ENCODE measurements around the gene TNIP1.
A peak's percentile ranks its signal among the peaks of the same experiment; 100 is the strongest.

Gene TNIP1

GRCh38 chr5:151060742-151061141 is 20.1 kb downstream of the TNIP1 start:
- H3K36me3 Mint-ChIP-seq (ENCODE audit: low read depth) = peaks cover 93% of the 10 kb centered on the region
- peak overlapping the region; percentile 41 for H3K27ac Mint-ChIP-seq
- intact Hi-C loops (cut with micrococcal nuclease) = no loop called here
- H3K27me3 Mint-ChIP-seq = no peaks in the 10 kb centered on the region
- no peak overlapping the region for H3K4me3 Mint-ChIP-seq
- peaks cover 89% of the 10 kb centered on the region for H3K4me1 Mint-ChIP-seq (ENCODE audit: low read depth)
- H3K9me3 Mint-ChIP-seq = no peaks in the 10 kb centered on the region

GRCh38 chr5:151058891-151059489 is 21.8 kb downstream of the TNIP1 start:
- intact Hi-C loops (cut with micrococcal nuclease) = loop anchor here (5.0 kb wide), 1 partner anchor 38 kb away; no protein-coding TSS in a partner anchor
- H3K4me1 Mint-ChIP-seq (ENCODE audit: low read depth) = peaks cover 90% of the 10 kb centered on the region
- peak overlapping the region; percentile 35 for H3K4me3 Mint-ChIP-seq
- H3K9me3 Mint-ChIP-seq = no peaks in the 10 kb centered on the region
- H3K27ac Mint-ChIP-seq = peak overlapping the region; percentile 76
- H3K27me3 Mint-ChIP-seq = no peaks in the 10 kb centered on the region
- H3K36me3 Mint-ChIP-seq (ENCODE audit: low read depth) = peaks cover 98% of the 10 kb centered on the region

GRCh38 chr5:151058301-151058700 is 22.5 kb downstream of the TNIP1 start:
- Mint-ChIP-seq H3K36me3 (ENCODE audit: low read depth) (peaks cover 99% of the 10 kb centered on the region), H3K27ac (peak overlapping the region; percentile 76), H3K4me3 (no peak overlapping the region), H3K9me3 (no peaks in the 10 kb centered on the region), H3K4me1 (ENCODE audit: low read depth) (peaks cover 90% of the 10 kb centered on the region), H3K27me3 (no peaks in the 10 kb centered on the region)
- intact Hi-C loops (cut with micrococcal nuclease) = loop anchor here (5.0 kb wide), 1 partner anchor 39 kb away; no protein-coding TSS in a partner anchor

- peaks cover 93% of the 10 kb centered on the region for H3K4me1 Mint-ChIP-seq (ENCODE audit: low read depth)
- peaks cover 99% of the 10 kb centered on the region for H3K36me3 Mint-ChIP-seq (ENCODE audit: low read depth)
- no peaks in the 10 kb centered on the region for H3K9me3 Mint-ChIP-seq
- intact Hi-C loops (cut with micrococcal nuclease) = loop anchor here (2.0 to 5.0 kb wide), 2 partner anchors 16 to 41 kb away; no protein-coding TSS in a partner anchor
- H3K27ac Mint-ChIP-seq = peak overlapping the region; percentile 62
- no peaks in the 10 kb centered on the region for H3K27me3 Mint-ChIP-seq
- H3K4me3 Mint-ChIP-seq = no peak overlapping the region
These were observed 24.2 kb downstream of the TNIP1 start for GRCh38 chr5:151056379-151057325.

- Mint-ChIP-seq H3K4me3 (no peak overlapping the region), H3K9me3 (no peaks in the 10 kb centered on the region), H3K27ac (no peak overlapping the region), H3K36me3 (ENCODE audit: low read depth) (peaks cover 99% of the 10 kb centered on the region), H3K4me1 (ENCODE audit: low read depth) (peaks cover 85% of the 10 kb centered on the region), H3K27me3 (no peaks in the 10 kb centered on the region)
- intact Hi-C loops (cut with micrococcal nuclease) = loop anchor here (5.0 kb wide), 1 partner anchor 42 kb away; no protein-coding TSS in a partner anchor
These were observed 25.5 kb downstream of the TNIP1 start for GRCh38 chr5:151055336-151055735.

GRCh38 chr5:151054709-151055108 is 26.1 kb downstream of the TNIP1 start:
- Mint-ChIP-seq H3K36me3 (ENCODE audit: low read depth) (peaks cover 99% of the 10 kb centered on the region), H3K27me3 (no peaks in the 10 kb centered on the region), H3K9me3 (no peaks in the 10 kb centered on the region), H3K4me3 (no peak overlapping the region), H3K27ac (no peak overlapping the region), H3K4me1 (ENCODE audit: low read depth) (peaks cover 78% of the 10 kb centered on the region)
- intact Hi-C loops (cut with micrococcal nuclease) = loop anchor here (5.0 kb wide), 1 partner anchor 43 kb away; no protein-coding TSS in a partner anchor

GRCh38 chr5:151053796-151054462 is 26.9 kb downstream of the TNIP1 start:
- Mint-ChIP-seq H3K4me3 (no peak overlapping the region), H3K27me3 (no peaks in the 10 kb centered on the region), H3K9me3 (no peaks in the 10 kb centered on the region), H3K4me1 (ENCODE audit: low read depth) (peaks cover 71% of the 10 kb centered on the region), H3K36me3 (ENCODE audit: low read depth) (peaks cover 99% of the 10 kb centered on the region), H3K27ac (no peak overlapping the region)
- intact Hi-C loops (cut with micrococcal nuclease) = loop anchor here (2.0 kb wide), 1 partner anchor 111 kb away; no protein-coding TSS in a partner anchor

- no peaks in the 10 kb centered on the region for H3K27me3 Mint-ChIP-seq
- H3K4me1 Mint-ChIP-seq (ENCODE audit: low read depth) = peaks cover 62% of the 10 kb centered on the region
- peaks cover 99% of the 10 kb centered on the region for H3K36me3 Mint-ChIP-seq (ENCODE audit: low read depth)
- intact Hi-C loops (cut with micrococcal nuclease) = loop anchor here (2.0 kb wide), 1 partner anchor 112 kb away; no protein-coding TSS in a partner anchor
- no peaks in the 10 kb centered on the region for H3K9me3 Mint-ChIP-seq
- no peak overlapping the region for H3K4me3 Mint-ChIP-seq
- peak overlapping the region; percentile 56 for H3K27ac Mint-ChIP-seq
These were observed 28.0 kb downstream of the TNIP1 start for GRCh38 chr5:151052836-151053235.

GRCh38 chr5:151051931-151052608 is 28.8 kb downstream of the TNIP1 start:
- Mint-ChIP-seq H3K36me3 (ENCODE audit: low read depth) (peaks cover 100% of the 10 kb centered on the region), H3K4me3 (no peak overlapping the region), H3K4me1 (ENCODE audit: low read depth) (peaks cover 58% of the 10 kb centered on the region), H3K9me3 (no peaks in the 10 kb centered on the region), H3K27me3 (no peaks in the 10 kb centered on the region), H3K27ac (peak overlapping the region; percentile 56)
- intact Hi-C loops (cut with micrococcal nuclease) = loop anchor here (1.0 to 2.0 kb wide), 2 partner anchors 63 to 113 kb away; no protein-coding TSS in a partner anchor

GRCh38 chr5:151051066-151051930 is 29.5 kb downstream of the TNIP1 start:
- Mint-ChIP-seq H3K27me3 (no peaks in the 10 kb centered on the region), H3K9me3 (no peaks in the 10 kb centered on the region), H3K36me3 (ENCODE audit: low read depth) (peaks cover 100% of the 10 kb centered on the region), H3K4me1 (ENCODE audit: low read depth) (peaks cover 50% of the 10 kb centered on the region), H3K27ac (peak overlapping the region; percentile 56), H3K4me3 (no peak overlapping the region)
- intact Hi-C loops (cut with micrococcal nuclease) = loop anchor here (1.0 kb wide), 1 partner anchor 64 kb away; no protein-coding TSS in a partner anchor

- Mint-ChIP-seq H3K4me1 (ENCODE audit: low read depth) (peaks cover 22% of the 10 kb centered on the region), H3K4me3 (no peak overlapping the region), H3K9me3 (no peaks in the 10 kb centered on the region), H3K27me3 (no peaks in the 10 kb centered on the region), H3K27ac (no peak overlapping the region), H3K36me3 (ENCODE audit: low read depth) (peaks cover 100% of the 10 kb centered on the region)
- intact Hi-C loops (cut with micrococcal nuclease) = no loop called here
These were observed 32.3 kb downstream of the TNIP1 start for GRCh38 chr5:151048526-151048925.

GRCh38 chr5:151047814-151048425 is 32.9 kb downstream of the TNIP1 start:
- H3K4me1 Mint-ChIP-seq (ENCODE audit: low read depth) = peaks cover 16% of the 10 kb centered on the region
- intact Hi-C loops (cut with micrococcal nuclease) = loop anchor here (2.0 kb wide), 1 partner anchor 45 kb away; no protein-coding TSS in a partner anchor
- no peaks in the 10 kb centered on the region for H3K9me3 Mint-ChIP-seq
- no peak overlapping the region for H3K4me3 Mint-ChIP-seq
- H3K36me3 Mint-ChIP-seq (ENCODE audit: low read depth) = peaks cover 100% of the 10 kb centered on the region
- H3K27ac Mint-ChIP-seq = no peak overlapping the region
- H3K27me3 Mint-ChIP-seq = no peaks in the 10 kb centered on the region
